ENCODE measurements around the gene OSBPL9.

DNA sequence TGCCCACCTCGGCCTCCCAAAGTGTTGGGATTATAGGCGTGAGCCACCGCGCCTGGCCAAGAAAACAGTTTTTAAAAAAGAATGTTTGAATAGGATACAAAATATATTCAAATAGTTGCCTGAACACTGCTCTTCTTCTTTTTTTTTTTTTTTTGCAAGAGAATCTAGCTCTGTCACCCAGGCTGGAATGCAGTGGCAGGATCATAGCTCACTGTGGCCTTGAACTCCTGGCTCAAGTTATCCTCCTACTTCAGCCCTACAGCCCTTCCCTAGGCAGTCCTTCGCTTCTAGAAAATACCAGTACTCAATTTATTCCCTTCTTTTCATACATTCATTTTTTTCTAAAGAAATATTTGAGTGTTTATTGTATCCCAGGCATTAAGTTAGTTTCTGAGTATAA is 67.9 kb downstream of the OSBPL9 start:
- TF ChIP-seq CTCF (IDR thresholded peaks at IDR 0.05) (no peak), ZFX (IDR thresholded peaks at IDR 0.05; ENCODE audit: borderline replicate concordance) (no peak)

Data from 22Rv1 (cell line).